Transverse colon (tissue), 3 donors: Measurements from ENCODE around the gene ANKS1A.

Source experiments
- CTCF ChIP-seq, 5 experiments: fragments of 200-600 bp in 3 of 5; fragments of 450-650 bp in 2 of 5; sonication (generic) in 3 of 5; IDR thresholded peaks; 1 replicate in 2 of 5; 2 replicates in 3 of 5; pipeline ENCODE4 v1.5.1; 2016 to 2017; ENCODE audit warnings: antibody characterized with exemption in 5 of 5, inconsistent platforms in 3 of 5, mild to moderate bottlenecking in 2 of 5, moderate library complexity in 1 of 5
- POLR2A ChIP-seq: fragments of 450-650 bp; IDR thresholded peaks from one replicate; pipeline ENCODE4 v1.6.1; 2016; ENCODE audit warnings: antibody characterized with exemption, mild to moderate bottlenecking, moderate library complexity

GRCh38 chr6:35048631-35049083 lies 159.6 kb downstream of the ANKS1A start:
- peak; percentile 43 for TF ChIP-seq POLR2A
- peak in 2 of 5 experiments; percentile 18 to 21 for TF ChIP-seq CTCF (IDR thresholded peaks at IDR 0.05)
